TTC549 (cell line): ENCODE data around the gene LILRB5.
"Not testable (repeated sequence)": the region's sequence is repeated elsewhere in the genome, so short reads cannot be mapped to it uniquely, and the experiment has no call there.

ENCODE experiments used
- FAIRE-seq: peaks from 2 replicates; lab custom pipeline; 2012; peaks lifted over from hg19 to GRCh38; lab: Jason Lieb, UNC

Gene LILRB5

GRCh38 chr19:54211235-54211634 is 45.8 kb downstream of the LILRB5 start:
- FAIRE-seq = no peak

- no peak for FAIRE-seq
Measured at GRCh38 chr19:54209811-54210494, 47.1 kb downstream of the LILRB5 start.

GRCh38 chr19:54209058-54209810 is 47.8 kb downstream of the LILRB5 start:
- FAIRE-seq = no peak

GRCh38 chr19:54208784-54209057 is 48.4 kb downstream of the LILRB5 start:
- FAIRE-seq = no peak

GRCh38 chr19:54207983-54208783 is 48.9 kb downstream of the LILRB5 start:
- FAIRE-seq = no peak

GRCh38 chr19:54207676-54207982 is 49.4 kb downstream of the LILRB5 start:
- no peak for FAIRE-seq

GRCh38 chr19:54207193-54207592 is 49.9 kb downstream of the LILRB5 start:
- not testable (repeated sequence) for FAIRE-seq

- FAIRE-seq = no peak
Measured at GRCh38 chr19:54206831-54207177, 50.3 kb downstream of the LILRB5 start.

- FAIRE-seq = no peak
Measured at GRCh38 chr19:54206030-54206830, 50.8 kb downstream of the LILRB5 start.

GRCh38 chr19:54204767-54205468 is 52.2 kb downstream of the LILRB5 start:
- no peak for FAIRE-seq

- no peak for FAIRE-seq
Measured at GRCh38 chr19:54203151-54203611, 53.9 kb downstream of the LILRB5 start.

- no peak for FAIRE-seq
Measured at GRCh38 chr19:54201980-54202379, 55.1 kb downstream of the LILRB5 start.

GRCh38 chr19:54201172-54201701 is 55.8 kb downstream of the LILRB5 start:
- no peak for FAIRE-seq
